Neuronal stem cell (in vitro differentiated cells): ENCODE results near the gene ARHGAP21.

Source experiments
- DNase-seq: peaks from one replicate; pipeline ENCODE4 v3.0.0-alpha.2; 2013; ENCODE audit warnings: low spot score
- H2AFZ ChIP-seq: one replicate; pipeline ENCODE4 v1.6.1; 2013; ENCODE audit warnings: mild to moderate bottlenecking, low read length, inconsistent platforms
- H2AK5ac ChIP-seq: 2 replicates; pipeline ENCODE4 v1.6.1; 2013; ENCODE audit warnings: low read depth, mild to moderate bottlenecking, inconsistent platforms, low read length, moderate library complexity, mixed read lengths
- H2BK120ac ChIP-seq: 2 replicates; pipeline ENCODE4 v1.6.1; 2013; ENCODE audit warnings: low read depth, mild to moderate bottlenecking, inconsistent platforms, low read length, moderate library complexity, mixed read lengths
- H2BK12ac ChIP-seq: one replicate; pipeline ENCODE4 v1.6.1; 2013; ENCODE audit warnings: low read length, inconsistent platforms
- H2BK15ac ChIP-seq: 2 replicates; pipeline ENCODE4 v1.6.1; 2013; ENCODE audit warnings: mild to moderate bottlenecking, low read length, inconsistent platforms, mixed read lengths
- H2BK5ac ChIP-seq: one replicate; pipeline ENCODE4 v1.6.1; 2013; ENCODE audit warnings: inconsistent platforms, mild to moderate bottlenecking, low read length, moderate library complexity
- H3K14ac ChIP-seq: one replicate; pipeline ENCODE4 v1.6.1; 2013; ENCODE audit warnings: low read length, inconsistent platforms
- H3K18ac ChIP-seq: 2 replicates; pipeline ENCODE4 v1.6.1; 2013; ENCODE audit warnings: low read length, inconsistent platforms
- H3K23ac ChIP-seq: 2 replicates; pipeline ENCODE4 v1.6.1; 2013; ENCODE audit warnings: low read depth, mild to moderate bottlenecking, mixed read lengths, low read length, inconsistent platforms; ENCODE audit not compliant: poor library complexity
- H3K27ac ChIP-seq: replicated peaks from 3 replicates; pipeline ENCODE4 v1.5.1; 2013; ENCODE audit warnings: low read length, inconsistent platforms
- H3K27me3 ChIP-seq, 3 experiments: 2 replicates each; pipeline ENCODE4 v1.6.1; 2013; ENCODE audit warnings: low read length in 3 of 3, mild to moderate bottlenecking in 2 of 3, inconsistent platforms in 1 of 3, low read depth in 1 of 3, mixed read lengths in 1 of 3, moderate library complexity in 1 of 3; ENCODE audit not compliant: control insufficient read depth in 3 of 3, insufficient read depth in 3 of 3
- H3K36me3 ChIP-seq, 2 donors: replicated peaks in 1 of 2; 2 replicates each; pipeline ENCODE4 v1.6.1; 2013; ENCODE audit warnings: low read length in 2 of 2; ENCODE audit not compliant: control insufficient read depth in 2 of 2, insufficient read depth in 2 of 2
- H3K4ac ChIP-seq: 2 replicates; pipeline ENCODE4 v1.6.1; 2013; ENCODE audit warnings: inconsistent platforms, mild to moderate bottlenecking, low read length, moderate library complexity
- H3K4me1 ChIP-seq, 2 donors: 1 replicate in 1 of 2; 2 replicates in 1 of 2; pipeline ENCODE4 v1.6.1; 2013; ENCODE audit warnings: low read length in 2 of 2, low read depth in 1 of 2; ENCODE audit not compliant: control insufficient read depth in 2 of 2, insufficient read depth in 1 of 2
- H3K4me2 ChIP-seq: one replicate; pipeline ENCODE4 v1.6.1; 2013; ENCODE audit warnings: mild to moderate bottlenecking, low read length, inconsistent platforms; ENCODE audit not compliant: insufficient read depth, poor library complexity, severe bottlenecking
- H3K4me3 ChIP-seq, 2 donors: 2 replicates each; pipeline ENCODE4 v1.5.1; 2013; ENCODE audit warnings: low read length in 2 of 2, mild to moderate bottlenecking in 2 of 2, inconsistent platforms in 1 of 2, moderate library complexity in 1 of 2
- H3K79me1 ChIP-seq: one replicate; pipeline ENCODE4 v1.6.1; 2013; ENCODE audit warnings: low read depth, mild to moderate bottlenecking, inconsistent platforms, low read length, moderate library complexity
- H3K9ac ChIP-seq: one replicate; pipeline ENCODE4 v1.6.1; 2013; ENCODE audit warnings: mild to moderate bottlenecking, low read depth, low read length, inconsistent platforms; ENCODE audit not compliant: poor library complexity
- H3K9me3 ChIP-seq, 2 donors: replicated peaks in 1 of 2; 2 replicates each; pipeline versions ENCODE3 to v1.6.1; 2013; ENCODE audit warnings: low read length in 2 of 2, mild to moderate bottlenecking in 2 of 2, inconsistent platforms in 1 of 2, low read depth in 1 of 2, mixed read lengths in 1 of 2, moderate library complexity in 1 of 2; ENCODE audit not compliant: control insufficient read depth in 2 of 2, insufficient read depth in 1 of 2
- H4K8ac ChIP-seq: one replicate; pipeline ENCODE4 v1.6.1; 2013; ENCODE audit warnings: low read depth, mild to moderate bottlenecking, inconsistent platforms, low read length, moderate library complexity
- H4K91ac ChIP-seq: one replicate; pipeline ENCODE4 v1.6.1; 2013; ENCODE audit warnings: low read length, low read depth, mild to moderate bottlenecking, inconsistent platforms; ENCODE audit not compliant: poor library complexity
- WGBS, 2 donors: extraction: QIAGEN DNeasy Blood & Tissue Kit; methylation state at CpG; one replicate each; pipeline ENCODE4 v1.1.7; 2013; ENCODE audit warnings: missing lambda C conversion rate in 2 of 2, mixed read lengths in 1 of 2; ENCODE audit not compliant: insufficient read length in 2 of 2, insufficient replicate concordance in 1 of 2; ENCODE audit errors: extremely low coverage in 2 of 2; 5-methylcytosine and 5-hydroxymethylcytosine counted together

ARHGAP21 gene

DNA sequence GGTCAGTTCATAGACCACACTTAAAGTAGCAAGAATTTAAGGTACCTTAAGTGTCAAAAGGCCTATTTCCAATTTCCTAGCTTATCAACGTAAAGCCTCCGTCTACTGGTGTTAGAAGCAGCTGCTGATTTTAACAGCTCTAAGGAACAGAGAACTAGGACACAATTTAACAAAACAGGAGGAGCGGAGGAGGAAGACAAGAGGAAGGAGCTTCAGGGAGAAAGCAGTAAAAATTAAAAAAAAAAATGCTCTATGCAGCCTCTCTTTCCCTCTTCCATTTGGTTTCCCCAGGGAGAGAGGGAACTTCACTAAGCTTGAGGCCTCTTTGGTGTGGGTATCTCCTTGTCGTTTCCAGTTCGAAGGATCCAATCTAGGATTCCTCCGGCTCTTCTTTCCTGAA lies 22.7 kb downstream of the ARHGAP21 start:
- Histone ChIP-seq H4K91ac (no peak overlapping the region), H4K8ac (no peak overlapping the region), H3K79me1 (no peaks in the 10 kb centered on the region), H3K4me1 (peaks cover under 1 to 2% of the 10 kb centered on the region in 2 donors), H2BK15ac (no peak overlapping the region), H3K9ac (no peak overlapping the region), H2BK5ac (no peak overlapping the region), H3K18ac (no peak overlapping the region), H2BK12ac (no peak overlapping the region), H3K4me3 (no peak overlapping the region), H3K9me3 (no peaks in the 10 kb centered on the region), H3K14ac (no peak overlapping the region), H3K36me3 (peaks cover 1 to 41% of the 10 kb centered on the region in 2 donors), H3K4me2 (no peak overlapping the region), H2AFZ (no peak overlapping the region), H2AK5ac (no peak overlapping the region), H2BK120ac (no peak overlapping the region), H3K4ac (no peak overlapping the region), H3K27me3 (no peaks in the 10 kb centered on the region), H3K27ac (no peak overlapping the region), H3K23ac (no peak overlapping the region)
- no CpG with 5 or more reads among the region's 6 CpGs for WGBS, 2 donors
- no peak for DNase-seq

DNA sequence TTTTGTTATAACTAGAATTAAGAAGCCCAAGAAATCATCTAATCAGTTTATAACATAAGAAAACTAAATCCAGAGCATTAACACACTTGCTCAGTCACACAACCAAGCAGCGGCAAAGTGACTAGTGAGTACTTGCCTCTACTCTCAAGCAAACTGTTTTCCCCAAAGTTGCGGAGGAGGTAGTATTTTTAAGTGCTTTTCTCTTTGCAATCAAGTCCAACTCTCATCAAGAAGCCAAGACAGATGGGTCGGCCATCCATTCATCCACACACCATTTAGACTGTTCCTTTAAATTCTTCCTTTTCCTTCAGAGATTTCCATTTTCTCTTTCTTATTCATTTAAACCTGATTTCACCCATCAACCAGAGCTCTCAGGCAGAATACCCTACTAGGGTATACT lies 25.4 kb downstream of the ARHGAP21 start:
- no peak overlapping the region for H3K4me3 ChIP-seq
- no peak overlapping the region for H2BK120ac ChIP-seq
- no peak overlapping the region for H4K8ac ChIP-seq
- H3K14ac ChIP-seq, result no peak overlapping the region
- H3K27ac ChIP-seq, result no peak overlapping the region
- no peak overlapping the region for H3K23ac ChIP-seq
- no peak overlapping the region for H3K9ac ChIP-seq
- H4K91ac ChIP-seq, result no peak overlapping the region
- H3K4me2 ChIP-seq, result no peak overlapping the region
- peaks cover 1 to 44% of the 10 kb centered on the region in 2 donors for H3K36me3 ChIP-seq
- no peaks in the 10 kb centered on the region for H3K79me1 ChIP-seq
- H2AFZ ChIP-seq, result no peak overlapping the region
- WGBS, 2 donors, result no CpG with 5 or more reads among the region's 3 CpGs
- no peaks in the 10 kb centered on the region for H3K27me3 ChIP-seq
- no peak overlapping the region for H2BK5ac ChIP-seq
- no peak overlapping the region for H3K4ac ChIP-seq
- no peak overlapping the region for H2BK15ac ChIP-seq
- peaks cover 0 to 2% of the 10 kb centered on the region in 2 donors for H3K4me1 ChIP-seq
- H2BK12ac ChIP-seq, result no peak overlapping the region
- H3K9me3 ChIP-seq, result no peaks in the 10 kb centered on the region
- DNase-seq, result no peak
- no peak overlapping the region for H2AK5ac ChIP-seq
- no peak overlapping the region for H3K18ac ChIP-seq

DNA sequence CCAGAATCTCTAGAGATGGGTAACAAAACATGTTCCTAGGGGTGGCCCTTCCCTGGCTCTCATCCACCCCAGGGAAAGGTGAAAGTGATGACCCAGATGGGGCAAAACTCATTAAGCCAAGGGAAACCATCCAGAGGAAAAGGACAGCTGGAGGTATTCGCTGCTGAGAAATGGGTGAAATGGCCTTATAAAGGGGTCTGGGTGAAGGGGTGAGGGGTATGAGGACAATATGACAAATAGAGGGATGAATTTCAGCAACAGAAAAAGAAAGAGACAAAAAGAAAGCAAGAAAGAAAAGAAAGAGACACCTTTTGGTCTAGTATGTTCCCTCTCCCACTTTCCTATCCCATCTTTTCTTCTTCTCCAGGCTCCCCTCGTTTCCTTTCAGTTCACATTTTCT lies 26.6 kb downstream of the ARHGAP21 start:
- Histone ChIP-seq H3K27ac (no peak overlapping the region), H2BK15ac (no peak overlapping the region), H3K4me1 (peaks cover 0 to 2% of the 10 kb centered on the region in 2 donors), H4K8ac (no peak overlapping the region), H3K4ac (no peak overlapping the region), H2AK5ac (no peak overlapping the region), H2AFZ (no peak overlapping the region), H3K23ac (no peak overlapping the region), H2BK5ac (no peak overlapping the region), H3K27me3 (no peaks in the 10 kb centered on the region), H3K14ac (no peak overlapping the region), H3K9me3 (no peaks in the 10 kb centered on the region), H3K4me3 (no peak overlapping the region), H2BK12ac (no peak overlapping the region), H2BK120ac (no peak overlapping the region), H3K4me2 (no peak overlapping the region), H3K79me1 (no peaks in the 10 kb centered on the region), H3K18ac (no peak overlapping the region), H3K9ac (no peak overlapping the region), H4K91ac (no peak overlapping the region), H3K36me3 (peaks cover 1 to 44% of the 10 kb centered on the region in 2 donors)
- DNase-seq, result no peak
- no CpG with 5 or more reads among the region's 2 CpGs for WGBS, 2 donors

DNA sequence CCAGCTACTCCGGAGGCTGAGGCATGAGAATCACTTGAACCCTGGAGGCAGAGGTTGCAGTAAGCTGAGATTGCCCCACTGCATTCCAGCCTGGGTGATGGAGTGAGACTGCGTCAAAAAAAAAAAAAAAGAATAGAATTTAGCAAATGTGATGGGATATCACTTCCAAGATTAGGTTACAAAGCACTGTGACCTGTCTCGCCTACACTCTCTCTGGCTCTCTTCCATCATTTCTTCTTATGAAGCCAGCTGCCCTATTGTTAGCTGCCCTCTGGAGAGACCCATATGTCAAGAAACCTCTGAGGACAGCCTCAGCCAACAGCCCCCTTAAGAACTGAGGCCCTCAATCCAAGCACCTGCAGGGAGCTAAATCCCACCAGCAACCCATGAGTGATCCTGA lies 28.2 kb downstream of the ARHGAP21 start:
- Histone ChIP-seq H3K27me3 (no peaks in the 10 kb centered on the region), H2AK5ac (no peak overlapping the region), H3K9me3 (no peaks in the 10 kb centered on the region), H2BK12ac (no peak overlapping the region), H3K79me1 (no peaks in the 10 kb centered on the region), H4K8ac (no peak overlapping the region), H2BK120ac (no peak overlapping the region), H3K4me2 (no peak overlapping the region), H3K4me1 (peaks cover 0 to 2% of the 10 kb centered on the region in 2 donors), H2BK15ac (no peak overlapping the region), H3K23ac (no peak overlapping the region), H3K18ac (no peak overlapping the region), H3K27ac (no peak overlapping the region), H3K14ac (no peak overlapping the region), H3K4ac (no peak overlapping the region), H2BK5ac (no peak overlapping the region), H4K91ac (no peak overlapping the region), H3K36me3 (peaks cover 1 to 35% of the 10 kb centered on the region in 2 donors), H3K9ac (no peak overlapping the region), H3K4me3 (no peak overlapping the region), H2AFZ (no peak overlapping the region)
- WGBS, 2 donors, result no CpG with 5 or more reads among the region's 3 CpGs
- DNase-seq, result no peak
